HL-60 (cell line): ENCODE measurements around the gene PAOX.

Experiments
- POLR2AphosphoS5 ChIP-seq: IDR thresholded peaks from 2 replicates; pipeline ENCODE4 v1.6.1; 2012; ENCODE audit warnings: low read depth
- TF ChIP-seq, protein P1 (sequence below): IDR thresholded peaks from one replicate; pipeline ENCODE4 v1.5.1; 2011; ENCODE audit warnings: low read length, control low read depth, inconsistent platforms; ENCODE audit not compliant: insufficient read depth
- TF ChIP-seq, protein P2 (sequence below): IDR thresholded peaks from 2 replicates; pipeline ENCODE4 v1.6.1; 2012; ENCODE audit warnings: low read depth; ENCODE audit not compliant: insufficient replicate concordance

DNA sequence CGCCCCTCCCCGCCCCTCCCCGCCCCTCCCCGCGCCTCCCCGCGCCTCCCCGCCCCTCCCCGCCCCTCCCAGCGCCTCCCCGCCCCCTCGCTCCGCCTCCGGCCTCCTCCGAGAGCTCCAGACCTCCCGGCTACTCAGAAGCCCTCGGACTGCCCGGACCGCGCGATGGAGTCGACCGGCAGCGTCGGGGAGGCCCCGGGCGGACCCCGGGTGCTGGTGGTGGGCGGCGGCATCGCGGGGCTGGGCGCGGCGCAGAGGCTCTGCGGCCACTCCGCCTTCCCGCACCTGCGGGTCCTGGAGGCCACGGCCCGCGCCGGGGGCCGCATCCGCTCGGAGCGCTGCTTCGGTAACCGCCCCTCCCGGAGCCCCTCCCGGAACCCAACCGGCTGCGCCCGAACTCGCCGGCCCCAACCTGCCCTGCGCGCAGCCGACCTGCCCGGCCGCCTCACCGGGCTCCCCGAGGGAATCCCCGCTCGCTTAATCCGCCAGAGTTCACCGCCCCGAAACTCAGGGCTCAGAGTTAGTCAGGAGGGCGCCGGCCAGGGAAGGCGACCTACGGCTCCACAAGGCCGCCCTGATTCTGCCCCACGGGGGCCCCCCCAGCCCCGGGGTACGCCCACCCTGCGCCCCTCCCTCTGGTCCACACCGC lies at the start of gene PAOX:
- TF ChIP-seq, protein P1, sequence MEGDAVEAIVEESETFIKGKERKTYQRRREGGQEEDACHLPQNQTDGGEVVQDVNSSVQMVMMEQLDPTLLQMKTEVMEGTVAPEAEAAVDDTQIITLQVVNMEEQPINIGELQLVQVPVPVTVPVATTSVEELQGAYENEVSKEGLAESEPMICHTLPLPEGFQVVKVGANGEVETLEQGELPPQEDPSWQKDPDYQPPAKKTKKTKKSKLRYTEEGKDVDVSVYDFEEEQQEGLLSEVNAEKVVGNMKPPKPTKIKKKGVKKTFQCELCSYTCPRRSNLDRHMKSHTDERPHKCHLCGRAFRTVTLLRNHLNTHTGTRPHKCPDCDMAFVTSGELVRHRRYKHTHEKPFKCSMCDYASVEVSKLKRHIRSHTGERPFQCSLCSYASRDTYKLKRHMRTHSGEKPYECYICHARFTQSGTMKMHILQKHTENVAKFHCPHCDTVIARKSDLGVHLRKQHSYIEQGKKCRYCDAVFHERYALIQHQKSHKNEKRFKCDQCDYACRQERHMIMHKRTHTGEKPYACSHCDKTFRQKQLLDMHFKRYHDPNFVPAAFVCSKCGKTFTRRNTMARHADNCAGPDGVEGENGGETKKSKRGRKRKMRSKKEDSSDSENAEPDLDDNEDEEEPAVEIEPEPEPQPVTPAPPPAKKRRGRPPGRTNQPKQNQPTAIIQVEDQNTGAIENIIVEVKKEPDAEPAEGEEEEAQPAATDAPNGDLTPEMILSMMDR: no peak
- TF ChIP-seq, protein P2, sequence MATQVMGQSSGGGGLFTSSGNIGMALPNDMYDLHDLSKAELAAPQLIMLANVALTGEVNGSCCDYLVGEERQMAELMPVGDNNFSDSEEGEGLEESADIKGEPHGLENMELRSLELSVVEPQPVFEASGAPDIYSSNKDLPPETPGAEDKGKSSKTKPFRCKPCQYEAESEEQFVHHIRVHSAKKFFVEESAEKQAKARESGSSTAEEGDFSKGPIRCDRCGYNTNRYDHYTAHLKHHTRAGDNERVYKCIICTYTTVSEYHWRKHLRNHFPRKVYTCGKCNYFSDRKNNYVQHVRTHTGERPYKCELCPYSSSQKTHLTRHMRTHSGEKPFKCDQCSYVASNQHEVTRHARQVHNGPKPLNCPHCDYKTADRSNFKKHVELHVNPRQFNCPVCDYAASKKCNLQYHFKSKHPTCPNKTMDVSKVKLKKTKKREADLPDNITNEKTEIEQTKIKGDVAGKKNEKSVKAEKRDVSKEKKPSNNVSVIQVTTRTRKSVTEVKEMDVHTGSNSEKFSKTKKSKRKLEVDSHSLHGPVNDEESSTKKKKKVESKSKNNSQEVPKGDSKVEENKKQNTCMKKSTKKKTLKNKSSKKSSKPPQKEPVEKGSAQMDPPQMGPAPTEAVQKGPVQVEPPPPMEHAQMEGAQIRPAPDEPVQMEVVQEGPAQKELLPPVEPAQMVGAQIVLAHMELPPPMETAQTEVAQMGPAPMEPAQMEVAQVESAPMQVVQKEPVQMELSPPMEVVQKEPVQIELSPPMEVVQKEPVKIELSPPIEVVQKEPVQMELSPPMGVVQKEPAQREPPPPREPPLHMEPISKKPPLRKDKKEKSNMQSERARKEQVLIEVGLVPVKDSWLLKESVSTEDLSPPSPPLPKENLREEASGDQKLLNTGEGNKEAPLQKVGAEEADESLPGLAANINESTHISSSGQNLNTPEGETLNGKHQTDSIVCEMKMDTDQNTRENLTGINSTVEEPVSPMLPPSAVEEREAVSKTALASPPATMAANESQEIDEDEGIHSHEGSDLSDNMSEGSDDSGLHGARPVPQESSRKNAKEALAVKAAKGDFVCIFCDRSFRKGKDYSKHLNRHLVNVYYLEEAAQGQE: no peak
- TF ChIP-seq POLR2AphosphoS5: no peak
